ENCODE data around the gene GH1.
"Not testable (repeated sequence)": the region's sequence is repeated elsewhere in the genome, so short reads cannot be mapped to it uniquely, and the experiment has no call there.

The GH1 gene

DNA sequence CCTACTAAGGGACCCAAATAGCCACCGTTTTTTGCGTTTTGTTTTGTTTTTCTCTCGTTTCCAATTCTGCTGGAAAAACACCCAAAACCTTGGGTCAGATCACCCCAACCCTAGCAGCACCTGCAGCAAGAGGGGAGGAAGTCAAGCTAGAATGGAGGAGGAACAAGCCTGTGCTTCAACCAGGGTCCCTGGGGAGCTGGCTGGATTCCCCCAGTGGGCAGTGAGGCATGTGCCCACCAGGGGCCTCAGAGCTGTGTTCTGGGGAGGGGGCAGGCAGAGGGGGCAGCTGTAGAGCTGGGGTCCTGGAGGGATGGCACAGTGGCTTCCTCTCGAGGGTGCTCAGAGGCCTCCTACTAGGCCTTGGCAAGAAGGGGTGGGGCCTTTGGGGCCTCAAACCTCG lies 7.0 kb upstream of the GH1 start:
- no peak for DNase-seq

GRCh38 chr17:63922402-63922801 lies 3.8 kb upstream of the GH1 start:
- not testable (repeated sequence) for DNase-seq

DNA sequence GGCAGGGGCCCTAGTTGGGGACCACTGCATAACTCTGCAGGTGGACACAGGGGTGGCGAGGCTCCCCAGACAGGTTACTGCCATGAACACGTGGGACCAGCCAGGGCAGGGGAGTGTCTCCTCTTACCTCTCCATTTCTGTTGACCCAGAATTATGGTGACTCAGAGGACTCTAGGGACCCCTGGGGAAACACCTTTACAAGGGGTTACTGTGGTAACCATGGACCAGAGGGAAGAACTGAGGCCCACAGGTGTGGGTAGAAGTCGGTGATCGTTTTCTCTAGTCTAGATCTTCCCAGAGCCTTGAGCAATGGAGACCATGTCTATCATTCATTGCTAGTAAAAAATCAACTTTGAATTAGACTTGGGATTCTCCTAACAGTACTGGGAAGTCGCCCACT lies 2.1 kb upstream of the GH1 start:
- not testable (repeated sequence) for DNase-seq

- DNase-seq = not testable (repeated sequence)
Measured at GRCh38 chr17:63920050-63920449, 1.4 kb upstream of the GH1 start.

DNA sequence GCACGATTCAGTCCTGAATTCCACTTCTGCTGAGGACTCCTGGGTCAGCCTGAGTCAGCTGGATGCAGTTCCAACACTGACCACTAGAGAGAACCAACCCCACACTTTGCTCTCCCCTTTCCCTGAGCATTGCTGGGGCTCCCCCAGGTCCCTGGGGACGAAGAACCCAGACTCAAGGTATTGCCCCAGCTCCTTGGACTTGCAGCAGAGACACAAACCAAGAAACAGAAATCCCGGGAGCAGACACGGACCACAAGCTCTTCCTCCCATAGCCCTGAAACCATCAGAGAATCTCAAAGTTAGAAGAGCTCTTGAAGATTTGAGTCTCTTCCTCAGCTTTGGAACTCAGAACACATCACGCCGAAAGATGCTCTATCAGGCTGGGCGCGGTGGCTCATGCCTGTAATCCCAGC lies 678 bp upstream of the GH1 start:
- DNase-seq = peak; percentile 61

DNA sequence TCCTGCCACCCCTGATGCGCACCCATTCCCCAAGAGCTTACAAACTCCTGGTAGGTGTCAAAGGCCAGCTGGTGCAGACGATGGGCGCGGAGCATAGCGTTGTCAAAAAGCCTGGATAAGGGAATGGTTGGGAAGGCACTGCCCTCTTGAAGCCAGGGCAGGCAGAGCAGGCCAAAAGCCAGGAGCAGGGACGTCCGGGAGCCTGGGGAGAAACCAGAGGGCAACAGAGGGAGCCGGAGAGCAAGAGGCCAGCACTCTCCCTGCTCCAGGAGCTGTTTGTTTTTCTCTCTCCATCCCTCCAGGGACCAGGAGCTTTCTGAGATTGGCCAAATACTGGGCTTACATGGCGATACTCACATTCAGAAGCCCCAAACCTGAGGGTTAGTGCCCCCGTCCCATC lies 334 bp downstream of the GH1 start:
- no peak for DNase-seq

DNA sequence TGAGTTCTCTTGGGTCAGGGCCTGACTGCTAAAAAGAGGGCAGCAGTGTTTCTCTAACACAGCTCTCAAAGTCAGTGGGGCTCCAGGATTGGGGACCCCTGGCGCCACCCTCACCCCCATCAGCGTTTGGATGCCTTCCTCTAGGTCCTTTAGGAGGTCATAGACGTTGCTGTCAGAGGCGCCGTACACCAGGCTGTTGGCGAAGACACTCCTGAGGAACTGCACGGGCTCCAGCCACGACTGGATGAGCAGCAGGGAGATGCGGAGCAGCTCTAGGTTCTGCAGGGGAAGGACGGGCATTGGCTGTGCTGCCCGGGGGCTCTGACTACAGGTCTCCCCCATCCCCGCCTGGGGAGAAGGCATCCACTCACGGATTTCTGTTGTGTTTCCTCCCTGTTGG lies 993 bp downstream of the GH1 start:
- DNase-seq = no peak

- not testable (repeated sequence) for DNase-seq
Measured at GRCh38 chr17:63917206-63917605, 1.4 kb downstream of the GH1 start.

- no peak for DNase-seq
Measured at GRCh38 chr17:63916566-63917185, 2.0 kb downstream of the GH1 start.

GRCh38 chr17:63915753-63916152 lies 2.9 kb downstream of the GH1 start:
- DNase-seq = not testable (repeated sequence)

DNA sequence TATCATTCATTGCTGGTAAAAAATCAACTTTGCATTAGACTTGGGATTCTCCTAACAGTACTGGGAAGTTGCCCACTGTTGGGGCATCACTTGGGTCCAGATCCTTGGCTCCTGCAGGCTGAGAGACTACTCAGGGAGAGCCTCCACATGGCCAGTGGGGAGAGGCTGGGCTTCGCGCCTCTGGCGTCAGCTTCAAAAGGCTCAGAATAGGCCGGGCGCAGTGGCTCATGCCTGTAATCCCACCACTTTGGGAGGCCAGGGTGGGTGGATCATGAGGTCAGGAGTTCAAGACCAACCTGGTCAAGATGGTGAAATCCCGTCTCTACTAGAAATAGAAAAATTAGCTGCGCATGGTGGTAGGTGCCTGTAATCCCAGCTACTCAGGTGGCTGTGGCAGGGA lies 4.2 kb downstream of the GH1 start:
- DNase-seq = no peak

DNA sequence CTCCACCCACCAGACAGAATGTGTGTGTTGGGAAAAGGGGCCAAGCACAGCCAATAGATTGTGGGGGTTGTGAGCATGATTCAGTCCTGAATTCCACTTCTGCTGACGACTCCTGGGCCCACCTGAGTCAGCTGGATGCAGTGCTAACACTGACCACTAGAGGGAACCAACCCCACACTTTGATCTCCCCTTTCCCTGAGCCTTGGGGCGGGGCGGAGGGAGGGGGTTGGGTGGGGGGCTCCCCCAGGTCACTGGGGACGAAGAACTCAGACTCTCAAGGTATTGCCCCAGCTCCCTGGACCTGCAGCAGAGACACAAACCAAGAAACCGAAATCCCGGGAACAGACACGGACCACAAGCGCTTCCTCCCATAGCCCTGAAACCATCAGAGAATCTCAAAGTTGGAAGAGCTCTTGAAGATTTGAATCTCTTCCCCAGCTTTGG lies 7.0 kb downstream of the GH1 start:
- peak; percentile 42 for DNase-seq

DNA sequence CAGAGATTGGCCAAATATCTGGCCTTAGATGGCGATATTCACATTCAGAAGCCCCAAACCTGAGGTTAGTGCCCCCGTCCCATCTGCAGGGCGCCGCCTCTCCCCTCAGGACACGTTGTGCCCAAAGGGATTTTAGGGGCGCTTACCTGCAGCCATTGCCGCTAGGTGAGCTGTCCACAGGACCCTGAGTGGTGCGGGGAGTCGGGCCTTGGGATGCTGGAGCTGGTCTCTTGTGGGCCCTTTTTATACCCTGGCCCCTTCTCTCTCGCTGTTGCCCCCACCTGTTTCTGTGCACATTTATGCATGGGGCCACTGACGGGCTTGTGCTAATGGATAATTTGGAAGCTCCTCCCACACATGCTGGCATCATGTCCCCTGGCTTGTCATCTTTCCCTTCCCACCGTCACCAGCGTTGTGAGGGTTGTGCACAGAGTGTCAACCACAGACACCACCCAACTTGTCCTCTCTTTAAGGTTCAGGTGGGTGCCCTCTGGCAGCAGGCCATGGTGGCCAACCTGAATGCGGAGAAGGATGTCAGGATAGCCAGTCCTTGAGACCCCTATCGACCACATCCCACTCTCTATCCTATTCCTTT lies 7.5 kb downstream of the GH1 start, which contains the start of gene CSHL1:
Gene CSHL1, minus strand, starts transcription at position 218 of the 595 bp plus-strand sequence. Its CDS starts 62 bp downstream, at position 156.
- no peak for DNase-seq

GRCh38 chr17:63910096-63910495 lies 8.5 kb downstream of the GH1 start:
- no peak for DNase-seq

- DNase-seq = not testable (repeated sequence)
Measured at GRCh38 chr17:63909586-63909985, 9.1 kb downstream of the GH1 start.

DNA sequence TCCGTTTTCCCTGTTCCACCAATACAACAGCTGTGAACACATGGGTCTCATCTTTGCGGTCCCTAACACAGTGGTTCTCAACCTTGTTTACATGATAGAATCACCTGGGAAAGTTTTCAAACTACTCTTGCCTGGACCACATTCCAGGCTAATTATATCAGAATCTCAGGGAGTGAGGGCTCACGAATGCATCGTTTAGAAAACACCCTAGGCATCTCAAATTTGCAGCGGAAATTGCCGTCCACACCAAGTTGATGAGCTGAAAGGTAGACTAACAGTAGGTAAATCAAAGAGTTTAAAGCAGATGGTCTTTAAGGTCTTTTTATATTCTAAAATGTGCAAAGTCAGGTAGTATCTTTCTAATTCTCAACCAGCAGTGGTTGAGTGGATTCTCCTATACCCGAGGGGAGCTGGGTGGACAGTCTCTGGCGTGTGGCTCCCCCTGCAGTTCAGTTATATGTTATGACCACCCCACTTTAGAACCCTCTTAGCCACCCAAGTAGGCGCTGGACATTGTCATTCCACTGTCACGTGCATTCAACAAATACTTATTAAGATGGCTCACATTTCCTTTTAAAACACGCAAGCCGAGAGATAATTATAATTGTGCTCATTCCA lies 11.4 kb downstream of the GH1 start:
- DNase-seq = not testable (repeated sequence)

DNA sequence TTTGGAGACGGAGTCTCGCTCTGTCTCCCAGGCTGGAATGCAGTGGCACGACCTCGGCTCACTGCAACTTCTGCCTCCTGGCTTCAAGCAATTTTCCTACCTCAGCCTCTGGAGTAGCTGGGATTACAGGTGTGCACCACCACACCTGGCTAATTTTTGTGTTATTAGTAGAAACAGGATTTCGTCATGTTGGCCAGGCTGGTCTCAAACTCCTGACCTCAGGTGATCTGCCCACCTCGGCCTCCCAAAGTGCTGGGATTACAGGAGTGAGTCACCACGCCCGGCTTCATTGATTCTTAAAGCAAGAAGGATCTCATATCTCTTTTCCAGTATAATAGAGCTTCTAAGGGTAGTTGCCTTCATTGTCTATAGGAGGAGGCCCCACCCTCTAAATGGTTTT lies 13.8 kb downstream of the GH1 start:
- DNase-seq = not testable (repeated sequence)

DNA sequence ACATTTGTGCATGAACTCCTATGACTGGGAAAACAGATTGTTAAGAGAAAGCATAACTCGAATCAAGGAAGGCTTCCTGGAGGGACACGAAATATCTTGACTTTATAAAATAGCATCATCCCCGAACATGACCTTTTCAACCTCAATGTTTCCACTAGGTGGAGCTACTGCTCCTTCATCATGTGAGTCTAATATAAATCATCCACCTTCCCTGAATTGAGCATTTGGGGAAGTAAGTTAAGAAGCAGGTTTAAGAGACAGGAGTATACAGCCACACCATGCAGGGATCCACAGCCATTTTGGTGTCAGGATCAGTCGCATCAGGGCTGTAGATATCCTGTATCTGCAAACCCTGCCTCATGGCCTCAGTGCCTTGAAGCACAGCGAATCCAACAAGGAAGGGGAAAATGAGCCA lies 14.8 kb downstream of the GH1 start:
- DNase-seq = not testable (repeated sequence)

GRCh38 chr17:63901971-63902370 lies 16.7 kb downstream of the GH1 start:
- DNase-seq = not testable (repeated sequence)

DNA sequence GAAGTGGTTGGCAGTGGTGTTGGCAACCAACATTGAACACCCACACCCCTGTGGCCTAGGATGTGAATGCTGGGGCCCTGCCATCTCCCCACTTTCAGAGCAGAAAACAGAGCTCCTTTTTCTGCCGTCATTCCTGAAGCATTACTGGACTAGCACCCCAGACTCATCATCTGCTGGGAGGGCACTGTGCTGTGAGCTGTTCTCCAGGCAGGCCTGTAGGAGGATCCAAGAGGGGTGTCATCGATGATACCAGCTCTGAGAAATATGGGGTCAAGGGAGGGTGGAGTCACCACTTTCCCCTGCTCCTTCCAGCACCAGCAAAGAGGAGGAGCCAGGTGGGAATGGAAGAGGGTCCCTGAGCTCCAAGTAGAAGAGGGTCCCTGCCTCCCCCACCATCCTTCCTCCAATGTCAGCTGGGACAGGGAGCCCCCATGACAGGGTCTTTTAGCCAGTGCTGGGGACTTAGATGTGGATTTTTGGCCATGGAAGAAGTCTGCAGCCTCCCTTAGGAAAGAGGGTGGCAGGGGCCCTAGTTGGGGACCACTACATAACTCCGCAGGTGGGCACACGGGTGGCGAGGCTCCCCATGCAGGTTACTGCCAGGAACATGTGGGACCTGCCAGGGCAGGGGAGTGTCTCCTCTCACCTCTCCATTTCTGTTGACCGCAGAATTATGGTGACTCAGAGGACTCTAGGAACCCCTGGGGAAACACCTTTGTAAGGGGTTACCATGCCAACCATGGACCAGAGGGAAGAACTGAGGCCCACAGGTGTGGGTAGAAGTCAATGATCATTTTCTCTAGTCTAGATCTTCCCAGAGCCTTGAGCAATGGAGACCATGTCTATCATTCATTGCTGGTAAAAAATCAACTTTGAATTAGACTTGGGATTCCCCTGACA lies 19.5 kb downstream of the GH1 start:
- DNase-seq = not testable (repeated sequence)

GRCh38 chr17:63896524-63897354 lies 21.9 kb downstream of the GH1 start, which contains the start of gene CSH1:
Gene CSH1, minus strand, starts transcription at chr17:63896574. Its CDS starts 63 bp downstream, at chr17:63896511.
- not testable (repeated sequence) for DNase-seq

DNA sequence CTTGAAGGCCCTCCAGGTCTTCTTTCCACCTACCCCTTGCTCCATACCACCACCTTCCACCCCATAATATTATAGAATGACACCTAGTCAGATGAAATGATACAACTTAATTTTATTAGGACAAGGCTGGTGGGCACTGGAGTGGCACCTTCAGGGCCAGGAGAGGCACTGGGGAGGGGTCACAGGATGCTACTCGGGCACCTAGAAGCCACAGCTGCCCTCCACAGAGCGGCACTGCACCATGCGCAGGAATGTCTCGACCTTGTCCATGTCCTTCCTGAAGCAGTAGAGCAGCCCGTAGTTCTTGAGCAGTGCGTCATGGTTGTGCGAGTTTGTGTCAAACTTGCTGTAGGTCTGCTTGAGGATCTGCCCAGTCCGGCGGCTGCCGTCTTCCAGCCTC lies 23.8 kb downstream of the GH1 start:
- DNase-seq = not testable (repeated sequence)
